ENCODE measurements around the gene ELOA.

- TF ChIP-seq CTCF (IDR thresholded peaks at IDR 0.05) (no peak), EZH2 (IDR thresholded peaks at IDR 0.05) (no peak)
Measured at GRCh38 chr1:23772854-23773242, 29.6 kb downstream of the ELOA start.
